K562 (cell line): ENCODE results near the gene KRTAP10-12. TPM values are rescaled to one million over a fixed set of nuclear protein-coding genes. Genes with fewer than 3 reads are reported as not detected.

Experiments used
- ATAC-seq: fragments of 200-7000 bp; cut with Tn5 transposase; 3 replicates; pipeline ENCODE4 v1.9.1; 2020; ENCODE audit warnings: moderate library complexity
- BruUV-seq: library from RNA; stranded (reverse); fragments of 400-500 nt; replicated peaks from 2 replicates; lab custom pipeline; 2021; lab: Mats Ljungman, UMichigan
- CTCF ChIA-PET: fragments of 300-600 bp; formaldehyde crosslinking; extraction: SDS; loops from one replicate; lab custom pipeline; 2021; ENCODE audit warnings: low intra/inter-chr PET ratio; lab: Yijun Ruan, JAX
- POLR2A ChIA-PET: fragments of 300-600, 350-650 bp; sonication (Branson Sonifier 250); formaldehyde crosslinking; extraction: SDS; loops from one replicate; lab custom pipeline; 2021; ENCODE audit warnings: antibody characterized with exemption, inconsistent platforms; lab: Yijun Ruan, JAX
- DNase-seq, 4 experiments: peaks; one replicate each; pipeline versions ENCODE4 v3.0.0 to v3.0.0-alpha.2; 2011 to 2018; ENCODE audit warnings: low spot score in 3 of 4, mixed read lengths in 3 of 4; ENCODE audit errors: extremely low read depth in 1 of 4
- FAIRE-seq: peaks from 2 replicates; lab custom pipeline; 2011; peaks lifted over from hg19 to GRCh38; lab: Jason Lieb, UNC
- H2AFZ ChIP-seq: 2 replicates; pipeline ENCODE4 v1.6.0; 2011; ENCODE audit warnings: low read depth, low read length, control low read depth, inconsistent platforms
- H3K27ac ChIP-seq: fragments of 200-600 bp; 3 replicates; pipeline ENCODE4 v1.8.0; 2011; ENCODE audit warnings: low read depth, mild to moderate bottlenecking, control low read depth, inconsistent platforms, low read length, moderate library complexity, mixed read lengths; ENCODE audit errors: extremely low read depth
- H3K27me3 ChIP-seq, 2 experiments: fragments of 300-600 bp in 1 of 2; 2 replicates in 1 of 2; 3 replicates in 1 of 2; pipeline versions ENCODE4 v1.6.0 to v1.8.0; 2011; ENCODE audit warnings: inconsistent platforms in 2 of 2, low read length in 2 of 2, mild to moderate bottlenecking in 1 of 2, mixed read lengths in 1 of 2, moderate library complexity in 1 of 2; ENCODE audit not compliant: control insufficient read depth in 2 of 2, insufficient read depth in 2 of 2
- H3K36me3 ChIP-seq: fragments of 300-600 bp; 3 replicates; pipeline ENCODE4 v1.8.0; 2011; ENCODE audit warnings: mild to moderate bottlenecking, low read length, inconsistent platforms; ENCODE audit not compliant: control insufficient read depth, insufficient read depth
- H3K4me1 ChIP-seq, 2 experiments: fragments of 200-600 bp in 1 of 2; replicated peaks in 1 of 2; 2 replicates in 1 of 2; 3 replicates in 1 of 2; pipeline versions ENCODE4 v1.5.1 to v1.8.0; 2011; ENCODE audit warnings: inconsistent platforms in 2 of 2, low read length in 2 of 2, mild to moderate bottlenecking in 1 of 2, mixed read lengths in 1 of 2, moderate library complexity in 1 of 2; ENCODE audit not compliant: control insufficient read depth in 2 of 2, insufficient read depth in 2 of 2
- H3K4me2 ChIP-seq: 2 replicates; pipeline ENCODE4 v1.6.1; 2011; ENCODE audit warnings: low read length, control low read depth, inconsistent platforms, mixed read lengths; ENCODE audit not compliant: insufficient read depth
- H3K4me3 ChIP-seq: fragments of 200-600 bp; sonication (generic), shearing (Covaris generic); 2 replicates; pipeline ENCODE4 v1.5.1; 2016; ENCODE audit warnings: control low read depth, inconsistent platforms
- H3K79me2 ChIP-seq: fragments of 200-600 bp; 3 replicates; pipeline ENCODE4 v1.8.0; 2011; ENCODE audit warnings: low read length, inconsistent platforms; ENCODE audit not compliant: control insufficient read depth, insufficient read depth
- H3K9ac ChIP-seq, 2 experiments: 2 replicates each; pipeline versions ENCODE4 v1.6.0 to v1.6.1; 2011; ENCODE audit warnings: low read depth in 2 of 2, low read length in 2 of 2, control low read depth in 1 of 2, inconsistent platforms in 1 of 2, mild to moderate bottlenecking in 1 of 2, mixed read lengths in 1 of 2; ENCODE audit not compliant: insufficient read depth in 1 of 2
- H3K9me1 ChIP-seq: one replicate; pipeline ENCODE4 v1.6.0; 2011; ENCODE audit warnings: inconsistent platforms, mild to moderate bottlenecking, low read length, moderate library complexity; ENCODE audit not compliant: control insufficient read depth, insufficient read depth
- H3K9me3 ChIP-seq: replicated peaks from 2 replicates; pipeline ENCODE4 v1.5.1; 2011; ENCODE audit warnings: low read depth, low read length, inconsistent platforms; ENCODE audit not compliant: control insufficient read depth, insufficient read depth
- H4K20me1 ChIP-seq: replicated peaks from 2 replicates; pipeline ENCODE4 v1.6.1; 2011; ENCODE audit warnings: low read length, inconsistent platforms, mixed read lengths; ENCODE audit not compliant: control insufficient read depth, insufficient read depth
- EP400 ChIP-seq: fragments of 450-650 bp; IDR thresholded peaks from 2 replicates; pipeline ENCODE4 v1.6.1; 2017; ENCODE audit warnings: antibody characterized with exemption, mild to moderate bottlenecking, moderate library complexity
- GTF2E2 ChIP-seq: fragments of 200-800 bp; sonication (Bioruptor generic); IDR thresholded peaks from 2 replicates; pipeline ENCODE4 v1.6.1; 2016; ENCODE audit warnings: missing genetic modification characterization, missing compliant biosample characterization
- JUNB ChIP-seq: fragments of 450-650 bp; formaldehyde crosslinking; conservative IDR thresholded peaks from 2 replicates; pipeline ENCODE4 v1.4.0; 2020; ENCODE audit warnings: mild to moderate bottlenecking
- NFIC ChIP-seq: fragments of 450-650 bp; IDR thresholded peaks from 2 replicates; pipeline ENCODE4 v1.6.1; 2017; ENCODE audit warnings: mild to moderate bottlenecking, inconsistent platforms
- SIRT6 ChIP-seq: IDR thresholded peaks from one replicate; pipeline ENCODE4 v1.6.1; 2012; ENCODE audit warnings: low read depth, mild to moderate bottlenecking, control low read depth, inconsistent platforms, low read length, moderate library complexity
- SMAD1 ChIP-seq: fragments of 150-350 bp; IDR thresholded peaks from 2 replicates; pipeline ENCODE4 v1.6.1; 2014; ENCODE audit warnings: low read length, low read depth; ENCODE audit not compliant: partially characterized antibody
- SRSF1 ChIP-seq: fragments of 200-400 bp; formaldehyde crosslinking; IDR thresholded peaks from 2 replicates; pipeline ENCODE4 v1.6.1; 2017; ENCODE audit warnings: mild to moderate bottlenecking, low read depth, low read length, moderate library complexity
- WHSC1 ChIP-seq: IDR thresholded peaks from one replicate; pipeline ENCODE4 v1.6.1; 2012; ENCODE audit warnings: low read length, control low read depth, inconsistent platforms
- whole genome bisulfite sequencing: fragments of 100-300 bp; shearing (Covaris generic); methylation state at CpG from one replicate; pipeline ENCODE4 v1.1.6; 2016; ENCODE audit warnings: low coverage, mixed read lengths; ENCODE audit not compliant: insufficient coverage; ENCODE audit errors: missing lambda C conversion rate; 5-methylcytosine and 5-hydroxymethylcytosine counted together
- in situ Hi-C: fragments of 300-500 bp; cut with MboI; formaldehyde crosslinking; loops from 4 replicates; pipeline ENCODE4 v1.15.0; 2018; ENCODE audit warnings: inconsistent platforms, mixed read lengths
- intact Hi-C: fragments of 100-400 bp; cut with micrococcal nuclease; formaldehyde crosslinking; loops from 2 replicates; pipeline ENCODE4 v1.14.2; 2022
- polyA plus RNA-seq, 8 experiments: library from polyadenylated mRNA; depleted of rRNA in 4 of 8; stranded (reverse) in 5 of 8; unstranded in 3 of 8; fragments of >200 nt; fragmentation: Nextera tagmentation in 2 of 8; fragmentation: Illumina TruSeq in 1 of 8; extraction: Ambion mirVana in 2 of 8; extraction: Trizol in 1 of 8; gene quantifications; 2 replicates each; pipeline versions ENCODE4 v1.2.1 to v1.2.3, GENCODE V29; 2011 to 2014; ENCODE audit warnings: inconsistent platforms in 1 of 8, missing spikeins in 1 of 8
- total RNA-seq, 7 experiments: library from RNA; depleted of rRNA in 6 of 7; stranded (reverse); fragments of >200 nt in 6 of 7; fragmentation: Illumina TruSeq in 2 of 7; extraction: Trizol in 2 of 7; gene quantifications; 2 replicates each; pipeline versions ENCODE4 v1.2.1 to v1.2.3, GENCODE V29; 2011 to 2021; ENCODE audit warnings: low replicate concordance in 1 of 7
- TF ChIP-seq, protein P1 (sequence below): fragments of 450-650 bp; conservative IDR thresholded peaks from 2 replicates; pipeline ENCODE4 v1.6.1; 2016; ENCODE audit warnings: missing genetic modification characterization, low read depth, mild to moderate bottlenecking, missing compliant biosample characterization, moderate library complexity
- TF ChIP-seq, protein P2 (sequence below): fragments of 250-450 bp; sonication (Bioruptor Pico); IDR thresholded peaks from 2 replicates; pipeline ENCODE4 v1.5.0; 2020; ENCODE audit warnings: mild to moderate bottlenecking
- TF ChIP-seq, protein P3 (sequence below): fragments of 450-650 bp; formaldehyde crosslinking; IDR thresholded peaks from 2 replicates; pipeline ENCODE4 v1.4.0; 2022; ENCODE audit warnings: missing genetic modification characterization
- TF ChIP-seq, protein P4 (sequence below): fragments of 250-450 bp; sonication (Bioruptor Pico); IDR thresholded peaks from 2 replicates; pipeline ENCODE4 v1.8.0; 2022; ENCODE audit warnings: inconsistent platforms
- TF ChIP-seq, protein P5 (sequence below): fragments of 450-650 bp; IDR thresholded peaks from 2 replicates; pipeline ENCODE4 v1.6.1; 2017; ENCODE audit warnings: mild to moderate bottlenecking, moderate library complexity

KRTAP10-12 gene
- total and polyA plus RNA-seq, 9 of the 15 experiments (the other 6 are each of a cell fraction or from before 2014, with no cell fraction given) = not detected

DNA sequence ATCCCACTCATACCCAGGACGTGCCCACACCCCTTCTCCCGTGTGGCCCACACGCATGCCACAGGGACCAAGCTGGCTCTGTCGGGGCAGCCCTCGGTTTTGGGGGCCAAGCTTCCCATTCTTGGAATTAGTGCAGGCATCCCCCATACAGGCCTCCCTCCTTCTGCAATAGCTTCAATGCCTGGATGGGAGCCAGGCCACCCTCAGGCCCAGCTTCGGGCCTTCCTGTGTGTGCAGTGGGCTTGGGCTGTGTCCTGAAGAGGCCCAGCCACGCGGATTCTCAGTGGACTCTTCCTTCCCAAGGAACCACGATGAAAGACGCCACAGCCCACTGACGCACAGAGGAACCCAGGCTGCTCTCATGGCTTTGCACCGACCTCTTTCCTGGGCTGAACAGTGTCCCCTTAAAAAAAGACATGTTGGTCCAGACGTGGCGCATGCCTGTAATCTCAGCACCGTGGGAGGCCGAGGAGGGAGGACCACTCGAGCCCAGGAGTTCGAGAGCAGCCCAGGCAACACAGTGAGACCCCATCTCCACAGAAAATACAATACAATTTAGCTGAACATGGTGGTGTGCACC lies 47.4 kb upstream of the KRTAP10-12 start:
- Histone ChIP-seq H3K9me3 (0 out of 2 replicates have a peak, but pooled peaks cover 3% of the 10 kb centered on the region), H2AFZ (no peak overlapping the region), H3K27me3 (peaks cover 13 to 74% of the 10 kb centered on the region in 2 experiments; a peak in 4 of 5 replicates), H3K4me3 (no peak overlapping the region), H4K20me1 (no peaks in the 10 kb centered on the region), H3K36me3 (no peaks in the 10 kb centered on the region), H3K9ac (no peak overlapping the region; a peak in 1 of 4 replicates), H3K4me2 (no peak overlapping the region), H3K79me2 (no peaks in the 10 kb centered on the region)
- CTCF ChIA-PET = no interaction called here
- no peak for FAIRE-seq
- no peak for DNase-seq
- BruUV-seq = no TSS peak
- POLR2A ChIA-PET = no interaction called here
- TF ChIP-seq WHSC1 (no peak), EP400 (no peak), SIRT6 (no peak), SRSF1 (no peak), SMAD1 (no peak), NFIC (no peak), GTF2E2 (tag) (no peak), JUNB (no peak)
- TF ChIP-seq, protein P1, sequence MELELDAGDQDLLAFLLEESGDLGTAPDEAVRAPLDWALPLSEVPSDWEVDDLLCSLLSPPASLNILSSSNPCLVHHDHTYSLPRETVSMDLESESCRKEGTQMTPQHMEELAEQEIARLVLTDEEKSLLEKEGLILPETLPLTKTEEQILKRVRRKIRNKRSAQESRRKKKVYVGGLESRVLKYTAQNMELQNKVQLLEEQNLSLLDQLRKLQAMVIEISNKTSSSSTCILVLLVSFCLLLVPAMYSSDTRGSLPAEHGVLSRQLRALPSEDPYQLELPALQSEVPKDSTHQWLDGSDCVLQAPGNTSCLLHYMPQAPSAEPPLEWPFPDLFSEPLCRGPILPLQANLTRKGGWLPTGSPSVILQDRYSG (tag) = no peak
- TF ChIP-seq, protein P2, sequence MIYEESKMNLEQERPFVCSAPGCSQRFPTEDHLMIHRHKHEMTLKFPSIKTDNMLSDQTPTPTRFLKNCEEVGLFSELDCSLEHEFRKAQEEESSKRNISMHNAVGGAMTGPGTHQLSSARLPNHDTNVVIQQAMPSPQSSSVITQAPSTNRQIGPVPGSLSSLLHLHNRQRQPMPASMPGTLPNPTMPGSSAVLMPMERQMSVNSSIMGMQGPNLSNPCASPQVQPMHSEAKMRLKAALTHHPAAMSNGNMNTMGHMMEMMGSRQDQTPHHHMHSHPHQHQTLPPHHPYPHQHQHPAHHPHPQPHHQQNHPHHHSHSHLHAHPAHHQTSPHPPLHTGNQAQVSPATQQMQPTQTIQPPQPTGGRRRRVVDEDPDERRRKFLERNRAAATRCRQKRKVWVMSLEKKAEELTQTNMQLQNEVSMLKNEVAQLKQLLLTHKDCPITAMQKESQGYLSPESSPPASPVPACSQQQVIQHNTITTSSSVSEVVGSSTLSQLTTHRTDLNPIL (CRISPR knock-in tag) = no peak
- TF ChIP-seq, protein P3, sequence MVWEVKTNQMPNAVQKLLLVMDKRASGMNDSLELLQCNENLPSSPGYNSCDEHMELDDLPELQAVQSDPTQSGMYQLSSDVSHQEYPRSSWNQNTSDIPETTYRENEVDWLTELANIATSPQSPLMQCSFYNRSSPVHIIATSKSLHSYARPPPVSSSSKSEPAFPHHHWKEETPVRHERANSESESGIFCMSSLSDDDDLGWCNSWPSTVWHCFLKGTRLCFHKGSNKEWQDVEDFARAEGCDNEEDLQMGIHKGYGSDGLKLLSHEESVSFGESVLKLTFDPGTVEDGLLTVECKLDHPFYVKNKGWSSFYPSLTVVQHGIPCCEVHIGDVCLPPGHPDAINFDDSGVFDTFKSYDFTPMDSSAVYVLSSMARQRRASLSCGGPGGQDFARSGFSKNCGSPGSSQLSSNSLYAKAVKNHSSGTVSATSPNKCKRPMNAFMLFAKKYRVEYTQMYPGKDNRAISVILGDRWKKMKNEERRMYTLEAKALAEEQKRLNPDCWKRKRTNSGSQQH (CRISPR knock-in tag) = no peak
- TF ChIP-seq, protein P4, sequence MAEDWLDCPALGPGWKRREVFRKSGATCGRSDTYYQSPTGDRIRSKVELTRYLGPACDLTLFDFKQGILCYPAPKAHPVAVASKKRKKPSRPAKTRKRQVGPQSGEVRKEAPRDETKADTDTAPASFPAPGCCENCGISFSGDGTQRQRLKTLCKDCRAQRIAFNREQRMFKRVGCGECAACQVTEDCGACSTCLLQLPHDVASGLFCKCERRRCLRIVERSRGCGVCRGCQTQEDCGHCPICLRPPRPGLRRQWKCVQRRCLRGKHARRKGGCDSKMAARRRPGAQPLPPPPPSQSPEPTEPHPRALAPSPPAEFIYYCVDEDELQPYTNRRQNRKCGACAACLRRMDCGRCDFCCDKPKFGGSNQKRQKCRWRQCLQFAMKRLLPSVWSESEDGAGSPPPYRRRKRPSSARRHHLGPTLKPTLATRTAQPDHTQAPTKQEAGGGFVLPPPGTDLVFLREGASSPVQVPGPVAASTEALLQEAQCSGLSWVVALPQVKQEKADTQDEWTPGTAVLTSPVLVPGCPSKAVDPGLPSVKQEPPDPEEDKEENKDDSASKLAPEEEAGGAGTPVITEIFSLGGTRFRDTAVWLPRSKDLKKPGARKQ (CRISPR knock-in tag) = no peak
- TF ChIP-seq, protein P5, sequence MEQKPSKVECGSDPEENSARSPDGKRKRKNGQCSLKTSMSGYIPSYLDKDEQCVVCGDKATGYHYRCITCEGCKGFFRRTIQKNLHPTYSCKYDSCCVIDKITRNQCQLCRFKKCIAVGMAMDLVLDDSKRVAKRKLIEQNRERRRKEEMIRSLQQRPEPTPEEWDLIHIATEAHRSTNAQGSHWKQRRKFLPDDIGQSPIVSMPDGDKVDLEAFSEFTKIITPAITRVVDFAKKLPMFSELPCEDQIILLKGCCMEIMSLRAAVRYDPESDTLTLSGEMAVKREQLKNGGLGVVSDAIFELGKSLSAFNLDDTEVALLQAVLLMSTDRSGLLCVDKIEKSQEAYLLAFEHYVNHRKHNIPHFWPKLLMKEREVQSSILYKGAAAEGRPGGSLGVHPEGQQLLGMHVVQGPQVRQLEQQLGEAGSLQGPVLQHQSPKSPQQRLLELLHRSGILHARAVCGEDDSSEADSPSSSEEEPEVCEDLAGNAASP = no peak
- TF ChIP-seq, all 486 proteins: peak for 0
- in situ Hi-C loops (no loop called here), intact Hi-C loops (no loop called here)
- no peak overlapping the region for H3K27ac ChIP-seq
- WGBS = 2% methylated on average over 18 of the region's 18 CpGs
- ATAC-seq = no peak
- H3K4me1 ChIP-seq = peaks cover 0 to 6% of the 10 kb centered on the region in 2 experiments; a peak in 2 of 5 replicates
- H3K9me1 ChIP-seq = no peaks in the 10 kb centered on the region
